Fibroblast of lung (primary cell): ENCODE measurements around the gene TDP1. TPM values are rescaled to one million over a fixed set of nuclear protein-coding genes. Genes with fewer than 3 reads are reported as not detected.
A peak's percentile ranks its signal among the peaks of the same experiment; 100 is the strongest.

Experiments used
- DNase-seq, 2 donors: peaks; one replicate each; pipeline versions ENCODE4 v3.0.0 to v3.0.0-alpha.2; 2010; ENCODE audit warnings: low read depth in 2 of 2
- H2AFZ ChIP-seq: 2 replicates; pipeline ENCODE4 v1.5.1; 2012; ENCODE audit warnings: low read length, control low read depth, inconsistent platforms
- H3K27ac ChIP-seq: 2 replicates; pipeline ENCODE4 v1.5.1; 2011; ENCODE audit warnings: low read length, control low read depth; ENCODE audit not compliant: insufficient read depth
- H3K27me3 ChIP-seq: 2 replicates; pipeline ENCODE4 v1.5.1; 2011; ENCODE audit warnings: mild to moderate bottlenecking, low read length; ENCODE audit not compliant: control insufficient read depth, insufficient read depth
- H3K36me3 ChIP-seq: 2 replicates; pipeline ENCODE4 v1.5.1; 2011; ENCODE audit warnings: low read length; ENCODE audit not compliant: control insufficient read depth, insufficient read depth
- H3K4me1 ChIP-seq: 2 replicates; pipeline ENCODE4 v1.5.1; 2011; ENCODE audit warnings: low read length; ENCODE audit not compliant: control insufficient read depth, insufficient read depth; ENCODE audit errors: extremely low read depth
- H3K4me2 ChIP-seq: 2 replicates; pipeline ENCODE4 v1.5.1; 2011; ENCODE audit warnings: low read length, control low read depth; ENCODE audit not compliant: insufficient read depth; ENCODE audit errors: extremely low read depth
- H3K4me3 ChIP-seq, 4 experiments: fragments of 200-600 bp in 1 of 4; sonication (generic) in 1 of 4; replicated peaks in 1 of 4; 2 replicates each; pipeline ENCODE4 v1.5.1; 2011 to 2016; ENCODE audit warnings: low read length in 4 of 4, low read depth in 3 of 4, mild to moderate bottlenecking in 3 of 4, control low read depth in 2 of 4, inconsistent platforms in 1 of 4, mixed read lengths in 1 of 4; ENCODE audit not compliant: insufficient read depth in 1 of 4; ENCODE audit errors: control extremely low read depth in 1 of 4
- H3K79me2 ChIP-seq: 2 replicates; pipeline ENCODE4 v1.5.1; 2012; ENCODE audit warnings: mild to moderate bottlenecking, low read length, inconsistent platforms; ENCODE audit not compliant: control insufficient read depth, insufficient read depth
- H3K9ac ChIP-seq: 2 replicates; pipeline ENCODE4 v1.5.1; 2011; ENCODE audit warnings: mild to moderate bottlenecking, low read length, control low read depth; ENCODE audit not compliant: insufficient read depth
- H3K9me3 ChIP-seq: 2 replicates; pipeline ENCODE4 v1.5.1; 2012; ENCODE audit warnings: low read depth, low read length; ENCODE audit not compliant: control insufficient read depth, insufficient read depth
- H4K20me1 ChIP-seq: 2 replicates; pipeline ENCODE4 v1.5.1; 2011; ENCODE audit warnings: low read length; ENCODE audit not compliant: control insufficient read depth, insufficient read depth; ENCODE audit errors: extremely low read depth
- EZH2 ChIP-seq: IDR thresholded peaks from 2 replicates; pipeline ENCODE4 v1.5.1; 2012; ENCODE audit warnings: low read length, control low read depth, mild to moderate bottlenecking; ENCODE audit errors: missing control alignments
- polyA plus RNA-seq, 2 donors: library from polyadenylated mRNA; depleted of rRNA in 1 of 2; stranded (reverse) in 1 of 2; unstranded in 1 of 2; fragments of >200 nt; gene quantifications; 2 replicates each; pipeline ENCODE4 v1.2.1, GENCODE V29; 2011 to 2012; ENCODE audit warnings: missing spikeins in 1 of 2
- total RNA-seq: library from RNA; depleted of rRNA; stranded (reverse); fragments of >200 nt; gene quantifications from 2 replicates; pipeline ENCODE4 v1.2.1, GENCODE V29; 2014
- TF ChIP-seq, protein P1 (sequence below), 2 donors: IDR thresholded peaks in 1 of 2; conservative IDR thresholded peaks in 1 of 2; 1 replicate in 1 of 2; 2 replicates in 1 of 2; pipeline ENCODE4 v1.5.1; 2011 to 2012; ENCODE audit warnings: low read length in 2 of 2, control low read depth in 1 of 2, inconsistent platforms in 1 of 2, low read depth in 1 of 2, mild to moderate bottlenecking in 1 of 2

The TDP1 gene
- total and polyA plus RNA-seq, 2 donors (not counting 1 experiment from before 2014, with no cell fraction given), result 11.7 to 13.7 TPM

- TF ChIP-seq, protein P1, sequence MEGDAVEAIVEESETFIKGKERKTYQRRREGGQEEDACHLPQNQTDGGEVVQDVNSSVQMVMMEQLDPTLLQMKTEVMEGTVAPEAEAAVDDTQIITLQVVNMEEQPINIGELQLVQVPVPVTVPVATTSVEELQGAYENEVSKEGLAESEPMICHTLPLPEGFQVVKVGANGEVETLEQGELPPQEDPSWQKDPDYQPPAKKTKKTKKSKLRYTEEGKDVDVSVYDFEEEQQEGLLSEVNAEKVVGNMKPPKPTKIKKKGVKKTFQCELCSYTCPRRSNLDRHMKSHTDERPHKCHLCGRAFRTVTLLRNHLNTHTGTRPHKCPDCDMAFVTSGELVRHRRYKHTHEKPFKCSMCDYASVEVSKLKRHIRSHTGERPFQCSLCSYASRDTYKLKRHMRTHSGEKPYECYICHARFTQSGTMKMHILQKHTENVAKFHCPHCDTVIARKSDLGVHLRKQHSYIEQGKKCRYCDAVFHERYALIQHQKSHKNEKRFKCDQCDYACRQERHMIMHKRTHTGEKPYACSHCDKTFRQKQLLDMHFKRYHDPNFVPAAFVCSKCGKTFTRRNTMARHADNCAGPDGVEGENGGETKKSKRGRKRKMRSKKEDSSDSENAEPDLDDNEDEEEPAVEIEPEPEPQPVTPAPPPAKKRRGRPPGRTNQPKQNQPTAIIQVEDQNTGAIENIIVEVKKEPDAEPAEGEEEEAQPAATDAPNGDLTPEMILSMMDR (conservative IDR thresholded peaks at IDR 0.05 in 1 of 2, IDR thresholded peaks at IDR 0.05 in 1 of 2; ENCODE audit: low read depth in 1 of 2, low read length in 2 of 2), result no peak
- TF ChIP-seq EZH2, result no peak
- Histone ChIP-seq H3K27ac (no peak overlapping the region), H3K27me3 (peaks cover 36% of the 10 kb centered on the region), H3K9ac (no peak overlapping the region), H3K4me3 (no peak overlapping the region), H3K4me2 (peak overlapping the region; percentile 25), H3K9me3 (no peaks in the 10 kb centered on the region), H2AFZ (no peak overlapping the region), H3K4me1 (no peaks in the 10 kb centered on the region), H3K79me2 (no peaks in the 10 kb centered on the region), H4K20me1 (no peaks in the 10 kb centered on the region), H3K36me3 (no peaks in the 10 kb centered on the region)
- DNase-seq, result peak; percentile 9 to 24
Observed at GRCh38 chr14:90058876-90059458, 103.2 kb downstream of the TDP1 start.

DNA sequence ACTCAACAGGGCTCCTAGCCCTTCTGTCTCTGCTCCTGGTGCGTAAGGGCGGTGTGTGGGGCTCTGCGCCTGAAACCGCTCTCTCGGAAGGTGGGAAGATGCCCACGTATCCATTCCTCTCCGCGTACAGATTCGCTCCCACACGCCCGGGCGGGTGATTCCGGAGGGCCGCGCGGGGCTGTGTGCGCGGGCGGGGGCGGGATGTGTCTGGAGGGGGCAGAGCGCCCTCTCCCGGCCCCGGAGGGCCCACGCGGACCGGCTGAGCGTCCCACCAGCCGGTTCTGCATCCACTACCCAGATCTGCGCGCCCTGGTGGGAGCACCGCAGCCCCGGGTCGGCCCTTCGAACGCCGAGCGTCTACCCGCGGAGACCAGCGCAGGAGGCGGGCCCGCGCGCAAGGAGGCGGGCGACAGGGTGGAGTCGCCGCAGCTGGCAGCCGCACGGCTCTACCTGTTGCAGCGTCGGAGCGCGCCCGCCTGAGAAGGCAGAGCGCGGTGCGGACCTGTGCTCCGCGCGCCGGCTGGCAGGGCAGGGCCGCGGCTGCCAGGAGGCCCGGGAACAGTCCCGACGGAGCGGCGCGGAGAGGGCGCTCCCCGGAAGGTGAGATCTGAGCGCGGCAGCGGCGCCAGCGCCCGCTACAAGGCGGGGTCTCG is 104.7 kb downstream of the TDP1 start:
- H3K36me3 ChIP-seq, result no peaks in the 10 kb centered on the region
- DNase-seq, result peak; percentile 42 to 63
- peaks cover 39% of the 10 kb centered on the region for H3K27me3 ChIP-seq
- H3K4me2 ChIP-seq, result peak overlapping the region; percentile 81
- H3K9ac ChIP-seq, result no peak overlapping the region
- H3K4me1 ChIP-seq, result no peaks in the 10 kb centered on the region
- no peaks in the 10 kb centered on the region for H3K9me3 ChIP-seq
- H4K20me1 ChIP-seq, result no peaks in the 10 kb centered on the region
- TF ChIP-seq, protein P1 (conservative IDR thresholded peaks at IDR 0.05 in 1 of 2, IDR thresholded peaks at IDR 0.05 in 1 of 2; ENCODE audit: low read depth in 1 of 2, low read length in 2 of 2), result peak; percentile 37 to 38
- no peak for TF ChIP-seq EZH2
- H3K27ac ChIP-seq, result no peak overlapping the region
- peak overlapping the region; percentile 31 to 56 (median 50) for H3K4me3 ChIP-seq
- H3K79me2 ChIP-seq, result no peaks in the 10 kb centered on the region
- peak overlapping the region; percentile 60 for H2AFZ ChIP-seq

- Histone ChIP-seq H3K4me1 (no peaks in the 10 kb centered on the region), H2AFZ (no peak overlapping the region), H3K79me2 (no peaks in the 10 kb centered on the region), H4K20me1 (no peaks in the 10 kb centered on the region), H3K4me2 (peak overlapping the region; percentile 81), H3K4me3 (peak overlapping the region; percentile 11 to 54 (median 32)), H3K27ac (no peak overlapping the region), H3K9ac (no peak overlapping the region), H3K9me3 (no peaks in the 10 kb centered on the region), H3K36me3 (no peaks in the 10 kb centered on the region), H3K27me3 (peaks cover 42% of the 10 kb centered on the region)
- TF ChIP-seq, protein P1 (conservative IDR thresholded peaks at IDR 0.05 in 1 of 2, IDR thresholded peaks at IDR 0.05 in 1 of 2; ENCODE audit: low read depth in 1 of 2, low read length in 2 of 2), result no peak
- TF ChIP-seq EZH2, result peak; percentile 93
- no peak for DNase-seq
Observed at GRCh38 chr14:90060965-90061684, 105.4 kb downstream of the TDP1 start.
